KBM-7 (cell line): Measurements from ENCODE around the gene KCNH8.
A peak's percentile ranks its signal among the peaks of the same experiment; 100 is the strongest.

ENCODE experiments used
- DNase-seq: peaks from one replicate; pipeline ENCODE4 v3.0.0-alpha.2; 2015
- in situ Hi-C: fragments of 300-500 bp; cut with MboI; formaldehyde crosslinking; loops from 2 replicates; pipeline ENCODE4 v1.14.3; 2020; ENCODE audit warnings: low sequenced_read_pairs, low pct_unique_long_range_greater_than_20kb, mixed read lengths

KCNH8 gene

DNA sequence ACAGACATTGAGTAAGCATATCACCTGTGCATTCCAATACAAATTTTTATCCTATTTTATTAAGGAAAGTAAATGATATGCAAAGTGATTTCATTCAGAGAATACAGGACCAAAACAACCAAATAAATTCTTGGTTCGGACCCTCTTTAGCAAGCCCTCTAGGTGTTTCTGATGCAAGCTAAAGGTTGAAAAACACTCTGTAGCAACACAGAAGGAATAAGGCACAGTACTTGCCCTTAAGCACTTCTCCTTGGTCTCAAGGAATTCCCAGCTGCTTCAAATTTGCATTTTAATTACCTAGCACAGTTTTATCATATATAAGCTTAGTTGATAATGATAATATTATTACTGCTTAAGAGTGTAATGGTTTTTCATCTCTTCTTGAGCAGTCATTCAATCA, 288.4 kb downstream of the KCNH8 start:
- DNase-seq = no peak
- in situ Hi-C loops = no loop called here

DNA sequence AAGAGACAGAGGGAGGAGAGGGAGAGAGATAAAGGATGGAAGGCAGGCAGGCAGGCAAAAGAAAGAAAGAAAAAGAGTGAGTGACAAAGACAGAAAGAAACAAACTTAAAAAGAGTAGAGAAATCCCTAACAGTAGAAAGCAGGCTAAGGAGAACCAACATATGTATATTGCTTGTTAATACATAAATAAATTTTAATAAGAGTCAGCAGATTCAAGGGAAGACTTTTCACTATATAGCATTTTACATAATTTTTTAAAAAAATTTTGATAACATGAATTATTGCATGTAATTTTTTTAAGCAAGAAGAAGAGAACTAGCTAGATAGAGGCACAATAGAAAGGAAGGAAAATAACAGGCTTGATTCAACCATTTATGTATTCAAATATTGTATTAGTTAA, 291.6 kb downstream of the KCNH8 start:
- in situ Hi-C loops = no loop called here
- no peak for DNase-seq

DNA sequence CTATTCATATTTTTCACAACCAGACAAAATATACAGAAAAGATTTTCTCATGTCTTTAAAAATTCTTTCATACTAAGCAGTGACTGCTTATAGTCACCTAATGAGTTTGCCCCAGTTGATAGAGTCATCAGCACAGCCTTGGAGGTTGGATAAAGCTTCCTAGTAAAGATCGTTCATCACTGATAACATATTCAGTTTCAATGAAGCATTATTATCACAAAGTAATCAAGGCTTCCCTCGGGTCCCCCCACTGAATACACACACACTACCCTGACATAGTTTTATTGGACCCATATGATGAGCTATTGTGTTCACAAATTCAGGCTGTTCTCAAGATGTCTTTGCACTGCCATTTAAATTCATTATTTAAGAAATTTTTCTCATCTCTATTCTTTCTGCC, 297.8 kb downstream of the KCNH8 start:
- in situ Hi-C loops = no loop called here
- DNase-seq = no peak

DNA sequence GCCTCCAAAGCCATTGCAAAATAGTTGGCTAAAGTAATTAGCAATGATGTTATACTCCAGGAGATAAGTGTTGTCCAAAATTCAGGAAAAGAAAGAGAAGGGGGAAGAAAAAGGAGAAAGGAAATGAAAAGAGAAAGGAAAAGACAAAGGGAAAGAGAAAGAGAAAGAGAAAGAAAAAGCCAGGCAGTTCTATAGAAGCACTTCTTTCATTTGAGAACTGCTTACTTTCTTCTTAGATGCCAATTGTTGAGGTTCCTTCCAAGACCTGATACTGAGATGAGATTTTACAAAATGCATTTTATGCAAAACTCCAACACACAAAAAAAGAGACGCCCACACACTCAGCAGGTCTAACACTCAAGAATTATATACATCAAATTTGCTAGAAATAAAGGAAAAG, 298.4 kb downstream of the KCNH8 start:
- no peak for DNase-seq
- in situ Hi-C loops = no loop called here

DNA sequence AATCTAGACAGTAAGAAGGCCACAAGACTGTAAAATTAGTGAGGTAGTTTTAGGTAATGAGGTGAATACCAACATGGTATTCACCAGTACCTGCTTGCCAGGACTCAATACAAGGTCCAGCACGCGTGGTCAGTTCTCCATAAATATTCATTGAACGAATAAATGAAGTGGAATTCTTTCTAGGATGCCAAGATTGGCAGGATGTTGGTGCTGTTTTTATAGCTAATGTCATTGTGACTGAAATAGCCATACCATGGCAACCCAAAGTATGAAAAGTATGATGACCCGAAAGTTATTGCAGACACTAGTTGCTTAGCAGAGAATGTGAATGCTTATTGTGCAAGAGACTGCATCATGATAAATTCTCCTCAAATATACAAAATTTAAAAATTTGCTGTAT, 307.2 kb downstream of the KCNH8 start:
- no peak for DNase-seq
- in situ Hi-C loops = no loop called here

DNA sequence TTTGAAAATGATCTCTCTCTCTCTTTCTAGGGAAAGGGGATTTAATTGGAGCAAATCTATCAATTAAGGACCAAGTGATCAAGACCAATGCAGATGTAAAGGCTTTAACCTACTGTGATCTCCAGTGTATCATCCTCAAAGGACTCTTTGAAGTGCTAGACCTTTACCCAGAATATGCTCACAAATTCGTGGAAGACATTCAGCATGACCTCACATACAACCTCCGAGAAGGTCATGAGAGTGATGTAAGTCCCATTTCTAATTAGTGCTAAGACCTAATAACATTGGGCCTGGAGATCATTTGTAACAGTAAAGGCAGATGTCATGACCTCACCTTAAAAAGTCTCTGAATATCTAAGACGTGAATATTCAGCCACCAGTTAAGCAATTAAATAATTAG, 308.4 kb downstream of the KCNH8 start:
- DNase-seq = no peak

DNA sequence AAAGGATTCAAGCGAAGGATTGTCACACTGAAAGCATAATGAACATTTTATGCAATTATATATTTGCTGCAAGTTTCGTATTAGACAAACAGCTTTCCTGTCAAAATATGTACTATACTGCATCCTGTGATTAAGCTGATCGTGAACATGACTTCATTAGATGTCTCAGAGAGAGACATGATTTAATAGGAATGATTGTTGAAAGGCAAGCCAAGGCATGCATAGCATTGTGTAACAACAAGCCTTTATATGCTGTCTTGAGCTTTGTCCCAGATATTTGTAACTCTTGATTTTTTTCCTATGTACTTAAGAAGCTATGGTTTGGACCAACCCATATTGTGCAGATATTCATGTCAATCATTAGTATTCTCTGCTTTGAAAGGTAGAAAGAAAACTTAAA, 309.1 kb downstream of the KCNH8 start:
- in situ Hi-C loops = no loop called here
- DNase-seq = no peak

More for the DNA sequence above, 308.4 kb downstream of the KCNH8 start:
- in situ Hi-C loops = no loop called here

DNA sequence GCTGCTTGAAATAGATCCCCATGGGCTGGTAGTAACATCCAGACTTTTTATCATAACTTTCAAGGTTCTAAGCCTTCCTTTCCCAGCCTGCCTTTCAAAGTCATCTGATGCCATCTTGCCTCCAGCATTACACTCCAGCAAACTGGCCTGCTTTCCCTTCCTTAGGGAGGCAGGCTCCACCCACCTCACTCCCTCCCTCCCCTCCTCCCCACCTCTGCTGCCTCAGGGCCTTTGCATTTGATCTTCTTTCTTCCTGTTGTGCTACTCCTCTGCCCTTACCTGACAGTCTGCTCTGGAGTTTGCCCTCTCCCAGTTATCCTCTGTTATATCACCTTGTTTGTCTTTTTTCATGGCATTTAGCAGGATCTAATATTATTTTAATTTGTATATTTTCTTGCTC, 319.5 kb downstream of the KCNH8 start:
- no peak for DNase-seq
- in situ Hi-C loops = no loop called here

DNA sequence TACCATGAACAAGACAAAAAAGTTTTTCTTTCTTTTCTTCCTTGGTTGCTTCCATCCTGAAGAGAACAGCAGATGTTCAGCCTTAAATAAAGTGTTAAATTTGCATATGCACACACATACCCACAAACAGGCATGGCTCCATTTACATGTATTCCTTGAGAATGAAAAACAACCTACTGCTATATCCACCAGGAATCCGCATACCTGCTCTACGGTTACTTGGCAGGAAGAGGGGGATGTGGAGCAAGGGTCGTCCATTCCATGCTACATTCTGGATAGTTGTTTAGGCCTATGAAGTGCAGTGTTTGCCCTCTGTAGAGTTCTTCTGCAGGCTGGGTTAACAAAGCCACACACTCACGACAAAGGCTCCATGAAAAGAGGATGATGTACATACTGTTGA, 322.8 kb downstream of the KCNH8 start:
- no peak for DNase-seq
- in situ Hi-C loops = no loop called here

DNA sequence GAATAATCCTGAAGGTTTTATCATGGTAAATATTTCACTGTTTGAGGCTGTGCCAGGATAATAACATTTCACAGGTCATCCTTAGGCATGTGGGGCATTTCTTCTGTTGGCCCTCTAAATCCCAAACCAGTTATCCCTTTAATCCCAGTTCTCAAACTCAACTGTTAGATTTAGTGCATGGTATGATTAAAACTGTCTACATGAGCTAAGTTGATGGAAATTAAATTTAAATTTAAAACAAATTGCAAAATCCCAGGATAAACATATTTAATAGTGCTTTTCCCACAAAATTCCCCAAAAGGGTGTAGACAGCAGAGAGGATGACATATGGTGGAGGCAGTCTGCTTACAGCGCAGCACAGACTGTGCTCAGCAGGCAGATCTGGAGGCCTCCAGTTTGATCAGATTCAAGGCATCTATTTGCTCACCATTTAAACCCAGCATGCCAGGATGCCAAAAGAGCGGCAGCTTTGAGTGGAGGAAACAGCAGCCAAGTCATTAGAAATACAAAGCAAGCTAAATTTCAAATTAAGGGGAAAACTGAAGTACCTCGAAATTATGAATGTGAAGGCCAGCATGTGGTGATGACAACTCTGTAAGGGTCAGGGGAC, 325.8 kb downstream of the KCNH8 start:
- DNase-seq = no peak
- in situ Hi-C loops = no loop called here

DNA sequence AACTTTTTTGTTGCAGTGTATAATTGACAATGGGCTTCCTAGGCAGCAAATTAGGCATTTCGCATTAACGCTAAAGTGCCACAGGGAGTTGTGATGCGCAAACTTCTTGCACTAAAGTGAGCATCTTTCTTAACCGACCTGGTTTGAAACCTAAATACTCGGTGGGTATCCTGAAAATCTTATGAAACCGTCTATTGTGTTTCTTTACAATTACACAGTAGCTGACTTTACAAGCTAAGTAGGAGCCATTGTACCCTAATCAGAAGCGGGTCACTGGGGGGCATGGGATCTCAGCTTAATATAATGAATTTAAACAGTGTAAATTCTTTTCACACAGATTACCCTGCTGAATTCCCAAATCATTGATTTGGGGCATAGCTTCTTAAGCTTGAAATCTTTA, 328.0 kb downstream of the KCNH8 start:
- DNase-seq = no peak
- in situ Hi-C loops = no loop called here

DNA sequence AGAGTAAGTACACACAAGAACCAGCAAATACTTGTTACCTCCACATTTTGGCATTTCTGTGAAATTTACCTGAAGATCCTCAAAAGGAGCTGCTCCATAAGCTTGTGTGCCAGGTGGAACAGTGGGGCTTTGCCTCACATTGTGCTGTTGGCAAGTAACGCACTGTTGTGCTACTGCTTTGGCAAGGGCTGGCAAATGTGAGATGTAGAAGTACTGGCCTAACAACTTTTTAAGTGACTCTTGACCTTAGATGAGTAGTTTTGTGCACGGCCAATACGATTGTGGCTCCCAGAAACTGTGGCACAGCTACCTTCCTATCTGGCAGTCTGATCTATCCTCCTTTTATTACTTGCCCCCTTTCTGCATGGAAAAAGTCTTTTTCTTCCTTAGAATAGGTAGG, 337.0 kb downstream of the KCNH8 start:
- in situ Hi-C loops = no loop called here
- DNase-seq = no peak

DNA sequence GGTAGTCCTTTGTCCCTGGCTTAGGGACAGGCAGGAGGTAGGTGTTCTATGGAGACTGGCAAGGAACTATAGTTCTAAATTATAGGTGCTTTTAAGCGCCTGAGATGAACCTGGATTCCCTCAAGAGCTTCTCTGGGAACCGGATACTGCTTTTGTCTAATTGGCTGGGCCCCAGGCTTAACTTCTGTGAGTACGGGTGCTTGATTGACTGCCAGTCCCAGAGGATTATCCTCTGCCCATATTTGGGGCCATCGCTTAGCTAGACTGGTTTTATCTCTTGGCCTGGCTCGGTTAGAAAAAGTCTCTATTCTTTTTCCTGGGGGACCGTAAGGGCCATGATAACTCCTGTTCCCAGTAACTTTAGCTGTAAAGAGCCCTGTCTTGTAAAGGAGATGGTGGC, 339.1 kb downstream of the KCNH8 start:
- in situ Hi-C loops = no loop called here

DNA sequence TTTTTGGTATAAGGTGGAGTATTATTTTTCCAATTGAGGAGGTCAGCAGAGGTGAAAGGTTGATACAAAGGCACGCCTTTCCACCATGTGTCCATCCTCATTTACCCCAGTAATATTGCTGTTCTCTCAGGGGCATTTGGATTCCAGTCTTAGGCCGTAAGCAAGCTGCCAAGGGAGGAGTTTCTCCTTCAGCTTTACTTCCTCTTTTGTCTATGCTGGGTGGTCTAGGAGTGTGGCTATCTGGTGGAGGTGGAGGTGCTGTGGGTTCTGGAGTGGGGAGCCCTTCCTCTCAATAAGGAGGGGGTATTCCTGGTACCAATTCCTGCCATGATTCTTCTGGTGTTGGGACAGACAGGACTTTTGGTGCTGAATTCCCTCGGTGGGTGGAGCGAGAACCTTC, 340.6 kb downstream of the KCNH8 start:
- DNase-seq = peak; percentile 11
- in situ Hi-C loops = no loop called here

More for the DNA sequence above, 339.1 kb downstream of the KCNH8 start:
- no peak for DNase-seq

DNA sequence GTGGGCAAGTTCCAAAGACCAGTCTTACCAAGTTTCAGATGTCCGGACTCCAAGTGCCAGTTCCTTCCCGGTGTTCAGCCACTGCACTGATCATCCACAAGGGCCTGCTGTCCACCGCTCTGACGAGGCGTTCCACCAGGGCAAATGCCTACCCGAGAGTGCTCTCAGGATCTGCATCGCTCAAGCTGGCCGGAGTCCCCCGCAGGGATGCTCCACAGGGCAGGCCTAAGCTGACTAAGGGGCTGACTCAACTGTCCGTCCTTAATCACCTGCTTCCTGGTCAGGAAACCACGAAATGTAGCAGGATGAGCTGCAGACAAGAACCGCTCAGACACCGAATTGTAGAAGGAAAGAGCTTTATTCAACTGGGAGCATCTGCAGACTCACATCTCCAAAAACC, 341.6 kb downstream of the KCNH8 start:
- in situ Hi-C loops = no loop called here
- DNase-seq = no peak

DNA sequence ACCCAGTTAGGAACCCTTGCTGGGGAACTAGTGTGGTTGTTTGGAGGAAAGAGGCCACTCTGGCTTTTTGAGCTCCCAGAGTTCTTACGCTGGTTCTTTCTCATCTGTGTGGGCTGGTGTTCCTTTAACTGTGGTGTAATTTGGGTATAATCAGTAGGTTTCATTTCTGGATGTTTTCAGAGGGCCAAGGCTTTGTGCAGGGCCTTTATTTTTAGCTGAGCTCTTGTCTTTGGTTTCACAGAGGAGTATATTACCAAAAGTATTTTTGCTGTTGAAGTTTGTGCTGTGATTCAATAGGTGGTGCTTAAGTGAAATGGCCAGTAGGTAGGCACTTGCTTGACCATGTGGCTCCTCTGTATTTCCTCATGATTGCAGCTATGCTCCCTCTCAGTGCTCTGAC, 357.9 kb downstream of the KCNH8 start:
- no peak for DNase-seq
- in situ Hi-C loops = no loop called here

DNA sequence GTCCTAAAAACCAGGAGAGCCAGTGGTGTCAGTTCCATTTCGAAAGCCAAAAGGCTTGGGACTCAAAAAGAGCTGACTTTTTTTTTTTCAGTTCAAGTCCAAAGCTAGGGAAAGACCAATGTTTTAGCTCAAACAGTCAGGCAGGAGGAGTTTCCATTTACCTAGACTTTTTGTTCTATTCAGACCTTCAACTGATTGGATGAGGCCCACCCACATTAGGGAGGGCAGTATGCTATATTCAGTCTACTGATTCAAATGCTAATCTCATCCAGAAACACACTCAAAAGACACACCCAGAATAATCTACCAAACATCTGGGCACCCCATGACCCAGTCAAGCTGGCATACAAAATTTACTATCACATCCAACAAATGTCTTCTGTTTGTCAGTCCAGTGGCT, 374.0 kb downstream of the KCNH8 start:
- DNase-seq = no peak
- in situ Hi-C loops = no loop called here

DNA sequence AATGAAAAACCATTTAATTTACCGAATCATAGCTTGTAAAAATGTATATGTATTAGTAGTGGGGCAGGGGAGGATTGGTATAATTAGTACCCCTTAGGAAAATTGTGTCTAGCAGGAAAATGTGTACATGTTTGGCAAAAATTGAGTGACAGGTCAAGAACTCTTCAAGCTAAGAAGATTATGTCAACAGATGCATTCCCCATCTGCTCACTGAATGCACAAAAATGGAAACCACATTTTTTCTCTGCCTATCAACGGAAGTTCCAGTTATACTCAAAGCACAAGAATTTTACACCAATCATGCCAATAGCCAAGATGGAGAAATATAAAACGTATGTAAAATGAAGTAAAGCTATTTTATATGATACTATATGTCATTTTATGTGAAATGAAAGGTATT, 377.8 kb downstream of the KCNH8 start:
- DNase-seq = no peak
- in situ Hi-C loops = no loop called here

DNA sequence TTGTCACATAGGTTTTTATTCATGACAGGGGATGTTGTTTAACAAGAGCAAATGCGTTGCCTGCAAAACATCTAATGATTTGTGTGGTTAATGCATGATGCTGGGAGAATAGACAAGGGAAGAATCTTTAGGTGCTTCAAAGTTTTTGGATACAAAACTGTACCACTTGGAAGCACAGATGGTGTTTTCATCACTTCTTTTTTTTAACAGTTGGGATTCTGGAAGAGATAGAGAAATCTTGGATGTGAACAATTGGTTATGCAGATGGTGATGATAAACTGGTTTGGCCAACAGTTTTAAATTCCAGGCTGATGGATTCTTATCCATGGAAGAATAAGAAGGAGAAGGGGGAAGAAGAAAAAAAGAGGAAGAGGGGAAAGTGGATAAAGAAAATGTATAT, 379.4 kb downstream of the KCNH8 start:
- in situ Hi-C loops = no loop called here
- DNase-seq = no peak

DNA sequence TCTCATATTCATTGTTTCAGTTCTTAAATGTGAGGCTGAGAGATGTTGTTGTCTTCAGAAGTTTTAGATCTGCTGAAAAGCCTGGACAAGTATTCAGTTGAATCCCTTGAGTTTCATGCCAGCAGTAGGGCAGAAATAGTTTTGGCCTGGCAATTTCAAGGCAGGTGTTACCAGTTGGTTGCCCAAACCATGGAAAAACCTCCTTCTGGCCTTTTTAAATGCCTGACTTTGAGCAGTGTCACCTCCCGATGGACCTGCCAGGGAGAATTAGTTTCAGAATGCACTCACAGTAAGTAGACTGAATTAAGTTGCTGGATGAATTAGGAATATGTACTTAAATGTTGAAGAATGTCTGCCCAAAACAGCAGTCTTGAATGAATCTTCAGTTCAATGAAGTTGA, 383.1 kb downstream of the KCNH8 start:
- in situ Hi-C loops = no loop called here
- DNase-seq = no peak

DNA sequence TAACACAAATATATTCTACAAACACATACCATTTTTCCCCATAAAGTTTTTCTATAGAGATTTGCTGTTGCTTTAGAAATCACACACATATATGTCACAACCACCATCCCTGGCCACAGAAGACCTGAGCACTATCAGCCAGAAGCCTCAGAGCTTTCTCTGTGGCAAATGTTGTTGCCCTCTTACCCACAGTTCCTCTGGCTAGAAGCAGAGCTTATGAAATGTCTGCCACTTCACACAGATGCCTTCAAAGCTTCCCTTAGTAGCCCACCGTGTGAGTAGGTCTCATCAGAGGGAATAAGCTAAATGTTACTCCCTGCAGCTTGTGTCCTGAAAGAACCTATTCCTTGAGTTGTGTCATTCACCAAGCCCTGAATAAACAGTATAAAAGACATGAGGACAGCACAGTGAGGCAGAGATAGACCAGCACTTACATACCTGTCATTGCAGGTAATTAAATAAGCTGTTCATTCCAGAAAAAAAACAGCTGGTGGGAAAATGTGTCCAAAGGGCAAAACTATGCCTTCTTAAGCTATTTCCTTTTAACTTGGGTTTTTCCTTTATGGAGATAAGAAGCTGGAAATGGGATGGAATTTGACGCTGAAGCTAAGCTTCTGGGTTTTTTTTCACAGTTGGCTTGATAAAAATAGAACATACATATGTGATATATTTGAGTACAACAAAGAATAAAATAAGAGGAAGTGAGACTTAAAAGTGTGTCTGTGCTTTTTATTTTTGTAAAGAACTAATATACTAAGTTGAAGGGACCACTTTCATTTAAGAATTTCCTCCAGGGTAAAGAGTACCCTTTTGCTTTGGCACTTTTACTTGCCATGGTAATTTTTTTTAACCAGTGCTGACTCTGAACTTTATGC, 391.4 kb downstream of the KCNH8 start:
- in situ Hi-C loops = no loop called here
- DNase-seq = no peak
